Hepatocyte (in vitro differentiated cells): ENCODE data around the gene PAQR7. TPM values are rescaled to one million over a fixed set of nuclear protein-coding genes. Genes with fewer than 3 reads are reported as not detected.
A peak's percentile ranks its signal among the peaks of the same experiment; 100 is the strongest.

Source experiments
- DNase-seq: peaks from one replicate; pipeline ENCODE4 v3.0.0-alpha.2; 2016; ENCODE audit warnings: low spot score
- H2AFZ ChIP-seq: fragments of 200-600 bp; sonication (generic); 2 replicates; pipeline ENCODE4 v1.6.0; 2016; ENCODE audit warnings: antibody characterized with exemption, mild to moderate bottlenecking
- H3K27ac ChIP-seq: fragments of 200-600 bp; sonication (generic); 2 replicates; pipeline ENCODE4 v1.5.1; 2016; ENCODE audit warnings: mild to moderate bottlenecking
- H3K27me3 ChIP-seq: fragments of 200-600 bp; sonication (generic); 2 replicates; pipeline ENCODE4 v1.6.1; 2016
- H3K36me3 ChIP-seq: fragments of 200-600 bp; sonication (generic); replicated peaks from 2 replicates; pipeline ENCODE4 v1.5.1; 2016; ENCODE audit warnings: low read depth; ENCODE audit not compliant: insufficient read depth
- H3K4me1 ChIP-seq: fragments of 200-600 bp; sonication (generic); 2 replicates; pipeline ENCODE4 v1.5.1; 2016; ENCODE audit warnings: mild to moderate bottlenecking, moderate library complexity; ENCODE audit not compliant: insufficient read depth
- H3K4me2 ChIP-seq: fragments of 200-600 bp; sonication (generic); 2 replicates; pipeline ENCODE4 v1.6.0; 2016
- H3K4me3 ChIP-seq: fragments of 200-600 bp; sonication (generic); 2 replicates; pipeline ENCODE4 v1.5.1; 2016; ENCODE audit warnings: mild to moderate bottlenecking
- H3K79me2 ChIP-seq: fragments of 200-600 bp; sonication (generic); 2 replicates; pipeline ENCODE4 v1.6.0; 2017; ENCODE audit warnings: mild to moderate bottlenecking
- H3K9me2 ChIP-seq: fragments of 200-600 bp; sonication (generic); replicated peaks from 2 replicates; pipeline ENCODE4 v1.6.0; 2017; ENCODE audit warnings: mild to moderate bottlenecking; ENCODE audit not compliant: insufficient read depth
- H3K9me3 ChIP-seq: fragments of 200-600 bp; sonication (generic); 2 replicates; pipeline ENCODE4 v1.5.1; 2016; ENCODE audit warnings: low read depth, mild to moderate bottlenecking
- H4K20me1 ChIP-seq: fragments of 200-600 bp; sonication (generic); 2 replicates; pipeline ENCODE4 v1.6.0; 2016; ENCODE audit warnings: mild to moderate bottlenecking; ENCODE audit not compliant: insufficient read depth, poor library complexity, severe bottlenecking
- EZH2 ChIP-seq: fragments of 200-600 bp; sonication (generic); IDR thresholded peaks from 2 replicates; pipeline ENCODE4 v1.6.1; 2016; ENCODE audit warnings: antibody characterized with exemption, mild to moderate bottlenecking, borderline replicate concordance
- EZH2phosphoT487 ChIP-seq: fragments of 200-600 bp; sonication (generic); IDR thresholded peaks from one replicate; pipeline ENCODE4 v1.6.1; 2018; ENCODE audit warnings: antibody characterized with exemption, mild to moderate bottlenecking, low read depth, moderate library complexity; ENCODE audit not compliant: unreplicated experiment, severe bottlenecking
- WGBS: methylation state at CpG from one replicate; pipeline ENCODE4 v1.1.6; 2016; ENCODE audit warnings: low lambda C conversion rate; ENCODE audit errors: missing lambda C conversion rate; 5-methylcytosine and 5-hydroxymethylcytosine counted together
- polyA plus RNA-seq: library from polyadenylated mRNA; unstranded; fragments of >200 nt; fragmentation: Nextera tagmentation; extraction: Ambion mirVana; gene quantifications from 2 replicates; pipeline ENCODE4 v1.2.1, GENCODE V29; 2016
- total RNA-seq: library from RNA; depleted of rRNA; stranded (reverse); fragments of >200 nt; gene quantifications from 2 replicates; pipeline ENCODE4 v1.2.3, GENCODE V29; 2014
- TF ChIP-seq, protein P1 (sequence below): fragments of 200-600 bp; sonication (generic); IDR thresholded peaks from 2 replicates; pipeline ENCODE4 v1.5.1; 2016; ENCODE audit warnings: antibody characterized with exemption, mild to moderate bottlenecking; ENCODE audit not compliant: poor library complexity

Gene PAQR7
- total and polyA plus RNA-seq, 2 experiments from 2014 or later = 4.8 to 27.0 TPM

DNA sequence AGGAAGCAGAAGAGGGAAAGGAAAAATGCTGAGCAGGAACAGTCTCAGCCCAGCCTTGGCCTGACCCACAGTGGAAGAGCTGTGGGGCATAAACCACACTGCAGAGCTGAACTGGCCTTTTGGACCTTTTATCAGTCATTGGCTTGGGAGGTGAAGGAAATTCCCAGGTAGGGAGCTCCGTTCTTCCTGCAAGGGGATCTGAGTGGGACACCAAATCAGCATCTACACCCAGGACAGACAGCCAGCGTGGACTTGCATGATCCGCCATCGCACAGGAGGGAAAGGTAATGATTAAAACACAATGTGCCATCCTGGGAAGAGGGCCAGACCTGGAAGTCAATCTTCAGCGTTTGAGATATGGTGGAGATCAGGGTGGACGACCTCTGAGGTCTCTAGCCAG is 56.9 kb downstream of the PAQR7 start:
- DNase-seq = no peak
- TF ChIP-seq EZH2 (no peak), EZH2phosphoT487 (no peak)
- TF ChIP-seq, protein P1, sequence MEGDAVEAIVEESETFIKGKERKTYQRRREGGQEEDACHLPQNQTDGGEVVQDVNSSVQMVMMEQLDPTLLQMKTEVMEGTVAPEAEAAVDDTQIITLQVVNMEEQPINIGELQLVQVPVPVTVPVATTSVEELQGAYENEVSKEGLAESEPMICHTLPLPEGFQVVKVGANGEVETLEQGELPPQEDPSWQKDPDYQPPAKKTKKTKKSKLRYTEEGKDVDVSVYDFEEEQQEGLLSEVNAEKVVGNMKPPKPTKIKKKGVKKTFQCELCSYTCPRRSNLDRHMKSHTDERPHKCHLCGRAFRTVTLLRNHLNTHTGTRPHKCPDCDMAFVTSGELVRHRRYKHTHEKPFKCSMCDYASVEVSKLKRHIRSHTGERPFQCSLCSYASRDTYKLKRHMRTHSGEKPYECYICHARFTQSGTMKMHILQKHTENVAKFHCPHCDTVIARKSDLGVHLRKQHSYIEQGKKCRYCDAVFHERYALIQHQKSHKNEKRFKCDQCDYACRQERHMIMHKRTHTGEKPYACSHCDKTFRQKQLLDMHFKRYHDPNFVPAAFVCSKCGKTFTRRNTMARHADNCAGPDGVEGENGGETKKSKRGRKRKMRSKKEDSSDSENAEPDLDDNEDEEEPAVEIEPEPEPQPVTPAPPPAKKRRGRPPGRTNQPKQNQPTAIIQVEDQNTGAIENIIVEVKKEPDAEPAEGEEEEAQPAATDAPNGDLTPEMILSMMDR = no peak
- H3K27me3 ChIP-seq = no peaks in the 10 kb centered on the region
- H3K9me2 ChIP-seq = no peaks in the 10 kb centered on the region
- peaks cover 21% of the 10 kb centered on the region for H3K4me1 ChIP-seq
- H2AFZ ChIP-seq = no peak overlapping the region
- H3K36me3 ChIP-seq = no peaks in the 10 kb centered on the region
- peak overlapping the region; percentile 90 for H3K27ac ChIP-seq
- peak overlapping the region; percentile 93 for H3K4me2 ChIP-seq
- H3K4me3 ChIP-seq = no peak overlapping the region
- 70% methylated on average over 6 of the region's 6 CpGs for WGBS
- H4K20me1 ChIP-seq = peaks cover 12% of the 10 kb centered on the region
- H3K79me2 ChIP-seq = peaks cover 33% of the 10 kb centered on the region
- no peaks in the 10 kb centered on the region for H3K9me3 ChIP-seq

DNA sequence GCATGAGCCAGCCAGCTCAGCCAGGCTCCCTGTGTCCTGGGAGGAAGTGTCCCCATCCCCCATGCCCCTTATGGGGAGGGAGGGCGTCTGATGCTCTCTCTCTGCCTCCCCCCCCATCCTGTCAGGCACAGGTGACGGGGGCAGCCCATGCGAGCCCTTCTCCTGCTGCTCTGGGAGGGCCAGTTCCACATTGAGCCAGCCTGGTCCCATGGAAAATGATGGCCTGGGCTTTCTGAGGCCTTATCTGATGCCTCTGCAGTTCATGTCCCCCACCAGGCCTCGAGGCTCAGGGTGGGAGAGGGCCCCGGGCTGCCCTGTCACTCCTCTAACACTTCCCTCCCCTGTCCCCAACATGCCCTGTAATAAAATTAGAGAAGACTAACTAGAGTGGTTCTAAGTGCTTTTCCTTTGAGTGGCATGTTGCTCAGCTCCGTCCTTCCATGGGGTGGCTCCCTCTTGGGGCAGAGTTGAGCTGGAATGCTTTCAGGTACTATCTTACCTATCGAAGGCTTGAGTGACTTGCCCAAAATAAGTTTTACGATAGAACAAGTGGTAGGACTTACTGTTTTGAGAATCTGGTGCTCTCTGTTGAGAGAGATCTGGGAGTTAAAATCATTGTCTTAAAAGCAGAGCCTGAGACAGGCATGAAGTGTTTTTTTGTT is 57.5 kb downstream of the PAQR7 start:
- peaks cover 12% of the 10 kb centered on the region for H4K20me1 ChIP-seq
- H3K9me2 ChIP-seq = no peaks in the 10 kb centered on the region
- H3K79me2 ChIP-seq = peaks cover 27% of the 10 kb centered on the region
- peak overlapping the region; percentile 90 for H3K27ac ChIP-seq
- no peaks in the 10 kb centered on the region for H3K36me3 ChIP-seq
- 42% methylated on average over 8 of the region's 8 CpGs for WGBS
- H3K9me3 ChIP-seq = no peaks in the 10 kb centered on the region
- DNase-seq = peak; percentile 55
- H3K4me3 ChIP-seq = no peak overlapping the region
- H3K4me1 ChIP-seq = peaks cover 21% of the 10 kb centered on the region
- TF ChIP-seq EZH2 = no peak
- TF ChIP-seq, protein P1 = peak; percentile 35
- no peak overlapping the region for H2AFZ ChIP-seq
- H3K27me3 ChIP-seq = no peaks in the 10 kb centered on the region
- peak overlapping the region; percentile 93 for H3K4me2 ChIP-seq

DNA sequence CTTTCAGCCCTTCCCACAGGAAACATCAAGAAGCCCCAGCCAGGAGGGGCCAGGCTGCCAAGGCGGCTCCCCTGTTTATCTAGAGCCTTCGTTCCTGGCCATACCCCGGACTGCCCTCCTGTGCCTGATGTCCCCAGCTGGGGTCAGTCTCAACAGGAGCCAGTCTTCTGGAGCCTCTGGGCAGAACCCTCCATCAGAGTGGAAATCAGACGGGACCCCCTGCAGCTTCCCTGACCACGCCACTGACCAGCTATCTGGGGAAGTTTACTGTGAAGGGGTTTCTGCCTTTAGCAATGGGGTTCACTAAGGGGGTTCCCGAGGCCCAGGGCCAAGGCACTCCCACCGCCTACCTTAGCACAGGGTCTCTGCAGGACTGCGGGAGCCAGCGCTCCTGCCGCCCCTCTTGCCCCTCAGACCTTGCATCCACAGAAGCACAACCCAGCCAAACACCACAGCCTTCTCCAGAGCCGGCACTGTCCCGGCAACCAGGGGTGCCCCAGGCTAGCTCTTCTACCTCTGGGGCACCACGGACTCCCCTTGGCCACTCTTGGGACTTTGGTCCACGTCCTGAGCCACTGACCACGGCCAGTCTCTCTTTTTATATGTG is 59.3 kb downstream of the PAQR7 start:
- no peaks in the 10 kb centered on the region for H3K9me2 ChIP-seq
- H3K4me1 ChIP-seq = peaks cover 19% of the 10 kb centered on the region
- H4K20me1 ChIP-seq = peaks cover 5% of the 10 kb centered on the region
- H3K9me3 ChIP-seq = no peaks in the 10 kb centered on the region
- DNase-seq = no peak
- no peak overlapping the region for H2AFZ ChIP-seq
- H3K27me3 ChIP-seq = no peaks in the 10 kb centered on the region
- peaks cover 11% of the 10 kb centered on the region for H3K79me2 ChIP-seq
- H3K4me2 ChIP-seq = no peak overlapping the region
- no peaks in the 10 kb centered on the region for H3K36me3 ChIP-seq
- H3K4me3 ChIP-seq = no peak overlapping the region
- 92% methylated on average over 15 of the region's 15 CpGs for WGBS
- no peak overlapping the region for H3K27ac ChIP-seq
- TF ChIP-seq EZH2phosphoT487 (no peak), EZH2 (no peak)
- TF ChIP-seq, protein P1 = no peak
